Kidney (tissue), 14 donors: ENCODE measurements around the gene SPATS1. TPM values are rescaled to one million over a fixed set of nuclear protein-coding genes. Genes with fewer than 3 reads are reported as not detected.

Experiments
- DNase-seq, 5 donors: peaks; one replicate each; pipeline ENCODE4 v3.0.0-alpha.2; 2013 to 2020
- FAIRE-seq: peaks from 2 replicates; lab custom pipeline; 2012; peaks lifted over from hg19 to GRCh38; lab: Jason Lieb, UNC
- H3K27ac ChIP-seq, 2 donors: one replicate each; pipeline ENCODE4 v1.7.0; 2013; ENCODE audit warnings: low read depth in 2 of 2, low read length in 2 of 2, inconsistent platforms in 1 of 2
- H3K27me3 ChIP-seq: one replicate; pipeline ENCODE4 v1.7.1; 2013; ENCODE audit warnings: low read length, inconsistent platforms; ENCODE audit not compliant: control insufficient read depth, insufficient read depth
- H3K36me3 ChIP-seq, 3 donors: one replicate each; pipeline versions ENCODE4 v1.7.0 to v1.7.1; 2013; ENCODE audit warnings: low read length in 3 of 3, control low read depth in 1 of 3, inconsistent platforms in 1 of 3; ENCODE audit not compliant: insufficient read depth in 3 of 3, control insufficient read depth in 2 of 3
- H3K4me1 ChIP-seq, 3 donors: one replicate each; pipeline versions ENCODE4 v1.7.0 to v1.7.1; 2013; ENCODE audit warnings: low read length in 3 of 3, inconsistent platforms in 1 of 3, low read depth in 1 of 3; ENCODE audit not compliant: control insufficient read depth in 2 of 3, insufficient read depth in 2 of 3
- H3K4me3 ChIP-seq, 3 donors: one replicate each; pipeline versions ENCODE4 v1.7.0 to v1.8.1; 2013; ENCODE audit warnings: low read length in 3 of 3, control low read depth in 1 of 3, inconsistent platforms in 1 of 3
- H3K9ac ChIP-seq, 3 donors: one replicate each; pipeline versions ENCODE4 v1.7.0 to v1.7.1; 2013; ENCODE audit warnings: low read length in 3 of 3, control low read depth in 1 of 3, inconsistent platforms in 1 of 3
- H3K9me3 ChIP-seq, 3 donors: one replicate each; pipeline versions ENCODE4 v1.7.0 to v1.7.1; 2013; ENCODE audit warnings: low read length in 3 of 3, control low read depth in 1 of 3, inconsistent platforms in 1 of 3; ENCODE audit not compliant: control insufficient read depth in 2 of 3, insufficient read depth in 1 of 3
- intact Hi-C: fragments of 100-400 bp; cut with DNase I; formaldehyde crosslinking; loops from one replicate; pipeline ENCODE4 v1.11.1; 2022
- polyA plus RNA-seq: library from polyadenylated mRNA; stranded (reverse); fragments of 350-450 nt; fragmentation: Illumina TruSeq; extraction: RNeasy Lipid Tissue Mini Kit (QIAGEN cat#74804); gene quantifications from one replicate; pipeline ENCODE4 v1.2.3, GENCODE V29; 2014; ENCODE audit warnings: low read depth, low replicate concordance; ENCODE audit not compliant: insufficient read depth
- total RNA-seq: library from RNA; stranded (reverse); fragmentation: NEBNext Ultra II Directional; extraction: Animal tissue kit (Norgen Biotek cat#: 25700); gene quantifications from one replicate; pipeline ENCODE4 v1.2.1, GENCODE V29; 2021
- TF ChIP-seq, protein P1 (sequence below): IDR thresholded peaks from 3 replicates; pipeline ENCODE4 v1.5.1; 2012; ENCODE audit warnings: mild to moderate bottlenecking, moderate library complexity, borderline replicate concordance; ENCODE audit not compliant: insufficient read depth; ENCODE audit errors: extremely low read depth
- donor health status: control.
- donor health status: control.
- donor health status: control.
- donor health status: control.
- donor health status: control.
- donor health status: DM: yes; HTN: yes; CAD: no.
- donor health status: Normal renal cell carcinoma (clear cell type).

Gene SPATS1
- total and polyA plus RNA-seq, 2 donors from 2014 or later: not detected

DNA sequence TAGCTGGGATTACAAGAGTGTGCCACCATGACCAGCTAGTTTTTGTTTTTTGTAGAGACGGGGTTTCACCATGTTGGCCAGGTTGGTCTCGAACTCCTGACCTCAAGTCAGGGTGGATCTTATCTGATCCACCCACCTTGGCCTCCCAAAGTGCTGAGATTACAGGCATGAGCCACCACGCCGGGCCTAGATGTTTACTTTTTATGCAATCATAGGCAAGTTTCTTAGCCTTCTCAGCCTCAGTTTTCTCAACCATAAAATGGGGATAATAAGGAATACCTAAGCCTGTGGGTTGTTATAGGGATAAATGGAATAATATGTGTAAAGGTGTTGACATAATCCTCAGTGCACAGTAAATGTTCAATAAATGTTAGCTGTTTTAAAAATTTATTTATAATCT is 9.8 kb downstream of the SPATS1 start:
- DNase-seq (no peak), FAIRE-seq (no peak)
- TF ChIP-seq, protein P1, sequence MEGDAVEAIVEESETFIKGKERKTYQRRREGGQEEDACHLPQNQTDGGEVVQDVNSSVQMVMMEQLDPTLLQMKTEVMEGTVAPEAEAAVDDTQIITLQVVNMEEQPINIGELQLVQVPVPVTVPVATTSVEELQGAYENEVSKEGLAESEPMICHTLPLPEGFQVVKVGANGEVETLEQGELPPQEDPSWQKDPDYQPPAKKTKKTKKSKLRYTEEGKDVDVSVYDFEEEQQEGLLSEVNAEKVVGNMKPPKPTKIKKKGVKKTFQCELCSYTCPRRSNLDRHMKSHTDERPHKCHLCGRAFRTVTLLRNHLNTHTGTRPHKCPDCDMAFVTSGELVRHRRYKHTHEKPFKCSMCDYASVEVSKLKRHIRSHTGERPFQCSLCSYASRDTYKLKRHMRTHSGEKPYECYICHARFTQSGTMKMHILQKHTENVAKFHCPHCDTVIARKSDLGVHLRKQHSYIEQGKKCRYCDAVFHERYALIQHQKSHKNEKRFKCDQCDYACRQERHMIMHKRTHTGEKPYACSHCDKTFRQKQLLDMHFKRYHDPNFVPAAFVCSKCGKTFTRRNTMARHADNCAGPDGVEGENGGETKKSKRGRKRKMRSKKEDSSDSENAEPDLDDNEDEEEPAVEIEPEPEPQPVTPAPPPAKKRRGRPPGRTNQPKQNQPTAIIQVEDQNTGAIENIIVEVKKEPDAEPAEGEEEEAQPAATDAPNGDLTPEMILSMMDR: no peak
- Histone ChIP-seq H3K27me3 (no peaks in the 10 kb centered on the region), H3K4me1 (no peaks in the 10 kb centered on the region), H3K4me3 (no peak overlapping the region), H3K9ac (no peak overlapping the region), H3K9me3 (no peaks in the 10 kb centered on the region), H3K27ac (no peak overlapping the region), H3K36me3 (no peaks in the 10 kb centered on the region)
- intact Hi-C loops: no loop called here

- intact Hi-C loops: no loop called here
- H3K36me3 ChIP-seq: no peaks in the 10 kb centered on the region
- no peaks in the 10 kb centered on the region for H3K27me3 ChIP-seq
- DNase-seq (no peak), FAIRE-seq (no peak)
- H3K9ac ChIP-seq: no peak overlapping the region
- no peaks in the 10 kb centered on the region for H3K4me1 ChIP-seq
- no peaks in the 10 kb centered on the region for H3K9me3 ChIP-seq
- no peak overlapping the region for H3K4me3 ChIP-seq
- TF ChIP-seq, protein P1: no peak
- no peak overlapping the region for H3K27ac ChIP-seq
Measured at GRCh38 chr6:44353336-44353735, 10.9 kb downstream of the SPATS1 start.

DNA sequence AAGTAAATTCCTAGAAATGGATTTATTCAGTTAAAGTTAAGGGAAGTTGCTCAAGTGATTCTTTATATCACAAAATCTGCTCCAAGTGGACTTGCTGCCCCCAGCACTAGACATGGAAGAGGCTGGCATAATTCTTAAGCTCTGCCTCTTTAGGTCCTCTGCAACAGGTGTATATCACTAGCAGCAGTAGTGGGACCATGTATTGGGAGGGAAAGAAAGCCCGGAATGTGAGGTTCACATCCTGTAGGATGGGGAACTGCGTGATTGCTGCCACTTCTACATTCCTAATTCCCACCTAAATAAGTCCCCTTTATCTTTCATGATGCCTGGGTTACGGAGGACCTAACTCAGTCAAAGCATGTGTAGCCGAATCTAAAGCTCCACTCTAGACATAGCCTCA is 13.2 kb downstream of the SPATS1 start:
- DNase-seq (no peak), FAIRE-seq (no peak)
- Histone ChIP-seq H3K9ac (no peak overlapping the region), H3K9me3 (no peaks in the 10 kb centered on the region), H3K36me3 (no peaks in the 10 kb centered on the region), H3K27ac (no peak overlapping the region), H3K4me3 (no peak overlapping the region), H3K27me3 (no peaks in the 10 kb centered on the region), H3K4me1 (no peaks in the 10 kb centered on the region)
- intact Hi-C loops: no loop called here
- TF ChIP-seq, protein P1: no peak

DNA sequence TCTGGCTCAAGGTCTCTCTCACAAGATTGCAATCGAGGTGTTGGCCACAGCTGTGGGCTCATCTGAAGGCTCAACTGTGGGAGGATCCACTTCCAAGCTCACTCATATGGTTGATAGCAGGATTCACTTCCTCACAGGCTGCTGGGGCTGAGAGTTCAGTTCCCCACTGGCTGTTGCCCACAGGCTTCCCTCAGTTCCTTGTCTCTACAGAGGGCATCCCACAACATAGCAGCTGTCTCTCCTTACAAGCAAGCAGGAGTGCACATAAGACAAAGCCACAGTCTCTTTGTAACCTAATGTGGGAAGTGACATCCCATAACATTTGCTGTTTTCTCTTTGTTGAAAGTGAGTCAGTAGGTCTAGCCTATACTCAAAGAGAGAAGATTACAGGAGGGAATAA is 14.0 kb downstream of the SPATS1 start:
- TF ChIP-seq, protein P1: no peak
- Histone ChIP-seq H3K4me1 (no peaks in the 10 kb centered on the region), H3K9me3 (no peaks in the 10 kb centered on the region), H3K36me3 (no peaks in the 10 kb centered on the region), H3K27me3 (no peaks in the 10 kb centered on the region), H3K9ac (no peak overlapping the region), H3K27ac (no peak overlapping the region), H3K4me3 (no peak overlapping the region)
- FAIRE-seq (no peak), DNase-seq (no peak)
- intact Hi-C loops: no loop called here
